Thyroid gland (tissue), 4 donors: Measurements from ENCODE around the gene IFT122.
A peak's percentile ranks its signal among the peaks of the same experiment; 100 is the strongest.

Source experiments
- CTCF ChIP-seq, 6 experiments: fragments of 200-600 bp in 3 of 6; fragments of 450-650 bp in 3 of 6; sonication (generic) in 3 of 6; IDR thresholded peaks; one replicate each; pipeline ENCODE4 v1.5.1; 2016 to 2019; ENCODE audit warnings: antibody characterized with exemption in 6 of 6, mild to moderate bottlenecking in 2 of 6, inconsistent platforms in 1 of 6, moderate library complexity in 1 of 6
- POLR2A ChIP-seq, 2 donors: fragments of 450-650 bp; IDR thresholded peaks; one replicate each; pipeline ENCODE4 v1.6.1; 2017; ENCODE audit warnings: antibody characterized with exemption in 2 of 2, mild to moderate bottlenecking in 2 of 2, moderate library complexity in 1 of 2

- peak; percentile 69 to 89 (median 85) for TF ChIP-seq CTCF (IDR thresholded peaks at IDR 0.05)
- TF ChIP-seq POLR2A (IDR thresholded peaks at IDR 0.05): no peak
Observed at GRCh38 chr3:129490273-129490675, 50.2 kb downstream of the IFT122 start.
